GM21526 (cell line): ENCODE measurements around the gene DIRAS3.
"Not testable (repeated sequence)": the region's sequence is repeated elsewhere in the genome, so short reads cannot be mapped to it uniquely, and the experiment has no call there.

Experiments
- ATAC-seq: cut with Tn5 transposase; IDR thresholded peaks from one replicate; pipeline ENCODE4 v1.9.1; 2021; ENCODE audit warnings: moderate library complexity; ENCODE audit not compliant: unreplicated experiment, low FRiP score

Gene DIRAS3

GRCh38 chr1:68028566-68028965, 21.9 kb downstream of the DIRAS3 start:
- no peak for ATAC-seq

- no peak for ATAC-seq
Observed at GRCh38 chr1:68024635-68025338, 25.6 kb downstream of the DIRAS3 start.

- ATAC-seq: no peak
Observed at GRCh38 chr1:68016381-68016780, 34.0 kb downstream of the DIRAS3 start.

- no peak for ATAC-seq
Observed at GRCh38 chr1:68015971-68016370, 34.5 kb downstream of the DIRAS3 start.

GRCh38 chr1:68015369-68015768, 35.1 kb downstream of the DIRAS3 start:
- no peak for ATAC-seq

GRCh38 chr1:68013351-68013750, 37.1 kb downstream of the DIRAS3 start:
- no peak for ATAC-seq

GRCh38 chr1:68011657-68012375, 38.6 kb downstream of the DIRAS3 start:
- ATAC-seq: no peak

GRCh38 chr1:68010543-68010942, 39.9 kb downstream of the DIRAS3 start:
- ATAC-seq: no peak

GRCh38 chr1:68010090-68010489, 40.3 kb downstream of the DIRAS3 start:
- ATAC-seq: no peak

GRCh38 chr1:68003626-68004025, 46.8 kb downstream of the DIRAS3 start:
- ATAC-seq: not testable (repeated sequence)

GRCh38 chr1:68000191-68000590, 50.2 kb downstream of the DIRAS3 start:
- no peak for ATAC-seq

- ATAC-seq: no peak
Observed at GRCh38 chr1:67997746-67998145, 52.7 kb downstream of the DIRAS3 start.
